SU-DHL-6 (cell line): ENCODE data around the gene NEU2.

Experiments used
- EZH2phosphoT487 ChIP-seq: fragments of 200-600 bp; sonication (generic), shearing (Covaris generic); conservative IDR thresholded peaks from 2 replicates; pipeline ENCODE4 v1.6.1; 2018; ENCODE audit warnings: mild to moderate bottlenecking, antibody characterized with exemption, low read length, moderate library complexity, mixed read lengths
- TF ChIP-seq, protein P1 (sequence below): fragments of 200-600 bp; sonication (generic); IDR thresholded peaks from one replicate; pipeline ENCODE4 v1.5.1; 2017; ENCODE audit warnings: antibody characterized with exemption, mild to moderate bottlenecking, low read length, moderate library complexity; ENCODE audit not compliant: insufficient read depth, poor library complexity, severe bottlenecking

DNA sequence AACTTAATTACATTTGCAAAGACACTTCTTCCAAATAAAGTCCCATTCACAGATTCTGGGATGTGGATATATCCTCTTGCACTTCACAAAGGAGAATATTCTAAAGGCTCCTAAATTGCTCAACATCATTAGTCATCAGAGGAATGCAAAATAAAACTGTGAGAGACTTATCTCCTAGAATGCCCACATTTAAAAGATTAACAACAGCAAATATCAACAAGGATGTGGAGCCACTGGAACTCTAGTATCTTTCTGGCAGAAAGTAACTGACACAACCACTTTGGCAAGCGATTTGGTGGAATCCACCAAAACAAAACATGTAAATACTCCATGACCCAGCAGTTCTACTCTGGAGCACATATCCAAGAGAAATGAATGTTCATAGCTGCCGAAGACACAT, 4.6 kb downstream of the NEU2 start:
- TF ChIP-seq, protein P1, sequence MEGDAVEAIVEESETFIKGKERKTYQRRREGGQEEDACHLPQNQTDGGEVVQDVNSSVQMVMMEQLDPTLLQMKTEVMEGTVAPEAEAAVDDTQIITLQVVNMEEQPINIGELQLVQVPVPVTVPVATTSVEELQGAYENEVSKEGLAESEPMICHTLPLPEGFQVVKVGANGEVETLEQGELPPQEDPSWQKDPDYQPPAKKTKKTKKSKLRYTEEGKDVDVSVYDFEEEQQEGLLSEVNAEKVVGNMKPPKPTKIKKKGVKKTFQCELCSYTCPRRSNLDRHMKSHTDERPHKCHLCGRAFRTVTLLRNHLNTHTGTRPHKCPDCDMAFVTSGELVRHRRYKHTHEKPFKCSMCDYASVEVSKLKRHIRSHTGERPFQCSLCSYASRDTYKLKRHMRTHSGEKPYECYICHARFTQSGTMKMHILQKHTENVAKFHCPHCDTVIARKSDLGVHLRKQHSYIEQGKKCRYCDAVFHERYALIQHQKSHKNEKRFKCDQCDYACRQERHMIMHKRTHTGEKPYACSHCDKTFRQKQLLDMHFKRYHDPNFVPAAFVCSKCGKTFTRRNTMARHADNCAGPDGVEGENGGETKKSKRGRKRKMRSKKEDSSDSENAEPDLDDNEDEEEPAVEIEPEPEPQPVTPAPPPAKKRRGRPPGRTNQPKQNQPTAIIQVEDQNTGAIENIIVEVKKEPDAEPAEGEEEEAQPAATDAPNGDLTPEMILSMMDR: no peak
- no peak for TF ChIP-seq EZH2phosphoT487
